MM.1S (cell line): Measurements from ENCODE around the gene ALPG.
A peak's percentile ranks its signal among the peaks of the same experiment; 100 is the strongest.

ENCODE experiments used
- CTCF ChIP-seq: fragments of 300-600 bp; sonication (generic); IDR thresholded peaks from 2 replicates; pipeline ENCODE4 v1.5.1; 2016; ENCODE audit warnings: antibody characterized with exemption, low read length, mixed read lengths
- EZH2 ChIP-seq: fragments of 300-600 bp; sonication (generic); optimal IDR thresholded peaks from 2 replicates; pipeline ENCODE3; 2017; ENCODE audit warnings: low read depth, mild to moderate bottlenecking, antibody characterized with exemption, low read length, mixed read lengths
- EZH2phosphoT487 ChIP-seq: fragments of 300-600 bp; sonication (generic); IDR thresholded peaks from 2 replicates; pipeline ENCODE4 v1.6.1; 2018; ENCODE audit warnings: antibody characterized with exemption, low read length

GRCh38 chr2:232444409-232445148, 37.9 kb downstream of the ALPG start:
- peak; percentile 52 for TF ChIP-seq CTCF
- no peak for TF ChIP-seq EZH2phosphoT487
- no peak for TF ChIP-seq EZH2
